Testis (tissue), 2 donors: Measurements from ENCODE around the gene ARHGAP25.

Experiments
- CTCF ChIP-seq, 3 experiments: fragments of 450-650 bp in 2 of 3; fragments of 200-600 bp in 1 of 3; sonication (generic) in 1 of 3; IDR thresholded peaks; one replicate each; pipeline ENCODE4 v1.5.1; 2016 to 2019; ENCODE audit warnings: antibody characterized with exemption in 3 of 3, mild to moderate bottlenecking in 2 of 3, moderate library complexity in 1 of 3
- POLR2A ChIP-seq: fragments of 450-650 bp; IDR thresholded peaks from one replicate; pipeline ENCODE4 v1.6.1; 2017; ENCODE audit warnings: antibody characterized with exemption, mild to moderate bottlenecking, moderate library complexity

DNA sequence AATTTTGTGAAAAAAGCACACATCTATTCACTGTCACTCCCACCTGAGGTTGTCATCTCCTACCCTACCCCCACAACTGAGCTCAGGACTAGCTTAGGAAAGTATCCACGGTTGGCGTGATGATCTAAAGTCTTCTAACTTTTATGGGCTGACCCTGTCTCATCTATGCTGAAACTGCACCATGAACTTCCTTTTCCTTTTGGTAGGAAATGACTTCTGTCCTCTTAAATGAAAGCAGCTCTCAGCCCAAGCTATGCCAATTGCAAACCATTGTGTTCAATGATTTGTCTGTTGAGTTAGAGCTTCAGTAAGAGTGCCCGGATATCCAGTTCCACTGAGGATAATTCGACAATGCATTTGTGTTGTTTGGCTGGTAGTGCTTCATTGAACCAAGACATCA lies 52.7 kb downstream of the ARHGAP25 start:
- TF ChIP-seq CTCF (IDR thresholded peaks at IDR 0.05) (no peak), POLR2A (no peak)
